Heart right ventricle (tissue), 16 donors: ENCODE results near the gene RNF144A. TPM values are rescaled to one million over a fixed set of nuclear protein-coding genes. Genes with fewer than 3 reads are reported as not detected.
"Not testable (repeated sequence)": the region's sequence is repeated elsewhere in the genome, so short reads cannot be mapped to it uniquely, and the experiment has no call there.

Source experiments
- ATAC-seq, 8 donors: fragments of 200-7000 bp; cut with Tn5 transposase; one replicate each; pipeline ENCODE4 v1.9.1; 2020; ENCODE audit warnings: mild to moderate bottlenecking in 8 of 8, moderate library complexity in 8 of 8, moderate number of reproducible peaks in 1 of 8
- DNase-seq, 2 donors: peaks; one replicate each; pipeline ENCODE4 v3.0.0-alpha.2; 2020
- H3K27ac ChIP-seq, 10 donors: fragments of 200-600 bp; sonication (generic) in 2 of 10; one replicate each; pipeline versions ENCODE4 v1.5.0 to v1.8.0; 2020 to 2022; ENCODE audit warnings: mild to moderate bottlenecking in 3 of 10
- H3K27me3 ChIP-seq, 7 donors: fragments of 200-600 bp; one replicate each; pipeline ENCODE4 v1.8.0; 2021 to 2022; ENCODE audit warnings: mild to moderate bottlenecking in 2 of 7
- H3K36me3 ChIP-seq, 9 donors: fragments of 200-600 bp; sonication (generic) in 1 of 9; one replicate each; pipeline versions ENCODE4 v1.5.0 to v1.8.0; 2020 to 2022; ENCODE audit warnings: mild to moderate bottlenecking in 2 of 9
- H3K4me1 ChIP-seq, 9 donors: fragments of 200-600 bp; sonication (generic) in 1 of 9; one replicate each; pipeline versions ENCODE4 v1.5.0 to v1.8.0; 2020 to 2022; ENCODE audit warnings: mild to moderate bottlenecking in 4 of 9
- H3K4me3 ChIP-seq, 10 donors: fragments of 200-600 bp; sonication (generic) in 2 of 10; one replicate each; pipeline versions ENCODE4 v1.5.0 to v1.8.0; 2020 to 2022; ENCODE audit warnings: mild to moderate bottlenecking in 7 of 10, moderate library complexity in 2 of 10
- H3K9me3 ChIP-seq, 11 donors: fragments of 200-600 bp in 10 of 11; sonication (generic) in 2 of 11; one replicate each; pipeline versions ENCODE4 v1.5.0 to v1.8.0; 2013 to 2022; ENCODE audit warnings: mild to moderate bottlenecking in 2 of 11, control low read depth in 1 of 11, moderate library complexity in 1 of 11
- WGBS, 2 donors: extraction: QIAGEN DNeasy Blood & Tissue Kit; methylation state at CpG; one replicate each; pipeline ENCODE4 v1.1.7; 2013; ENCODE audit warnings: inconsistent platforms in 1 of 2; 5-methylcytosine and 5-hydroxymethylcytosine counted together
- intact Hi-C, 10 donors: fragments of 100-400 bp; cut with DNase I; formaldehyde crosslinking; loops; one replicate each; pipeline versions ENCODE4 v1.11.1 to v1.14.2; 2022
- polyA plus RNA-seq, 2 donors: library from polyadenylated mRNA; stranded (reverse); fragments of 200-250 nt; gene quantifications; one replicate each; pipeline ENCODE4 v1.2.3, GENCODE V29; 2013
- total RNA-seq, 10 donors: library from RNA; stranded (reverse); fragmentation: NEBNext Ultra II Directional in 3 of 10; extraction: Animal tissue kit (Norgen Biotek cat#: 25700) in 3 of 10; gene quantifications; one replicate each; pipeline versions ENCODE4 v1.2.1 to v1.2.4, GENCODE V29; 2021 to 2023
- TF ChIP-seq, protein P1 (sequence below), 9 donors: fragments of 200-600 bp; sonication (generic) in 2 of 9; IDR thresholded peaks; one replicate each; pipeline versions ENCODE4 v1.5.0 to v1.8.0; 2021 to 2022; ENCODE audit warnings: antibody characterized with exemption in 9 of 9, mild to moderate bottlenecking in 5 of 9, moderate library complexity in 1 of 9
- donor health status: Arrhythmogenic right ventricular cardiomyopathy.
- donor health status: ischemic (EF 13 %, LVEDD 7.1; RV severe dilation, severe dysfunction).
- donor health status: healthy with polysubstance abuse.
- donor health status: DM: no; HTN: yes; CAD: no.
- donor health status: DM: no; HTN: no; CAD: no.
- donor health status: ischemic (EF 25% LVEDD 6.9; RV normal size, moderate dysfunction).
- donor health status: ischemic (EF 25% LVEDD 5.7; RV mildly dilated, moderate dysfunction).
- donor health status: healthy.
- donor health status: DM: yes; HTN: yes; CAD: no.
- donor health status: Ischemic cardiomyopathy.
- donor health status: ischemic (EF 35%, LVEDD 5.7; RV mildly dilated, moderate dysfunction).
- donor health status: nonischemic (EF 11% LVEDD 7.7; RV severe dilation, severe dysfunction).
- donor health status: DM: yes; HTN: yes; CAD: no.
- donor health status: PGD.
- donor health status: ischemic (EF 29% LVEDD 5.4; RV normal size, mild dysfunction).
- donor health status: nonischemic (EF 23%, LVEDD 6.1; RV moderate dilation, normal function).

Gene RNF144A
- total and polyA plus RNA-seq, 12 donors = 3.6 to 19.7 (median 11.6) TPM

DNA sequence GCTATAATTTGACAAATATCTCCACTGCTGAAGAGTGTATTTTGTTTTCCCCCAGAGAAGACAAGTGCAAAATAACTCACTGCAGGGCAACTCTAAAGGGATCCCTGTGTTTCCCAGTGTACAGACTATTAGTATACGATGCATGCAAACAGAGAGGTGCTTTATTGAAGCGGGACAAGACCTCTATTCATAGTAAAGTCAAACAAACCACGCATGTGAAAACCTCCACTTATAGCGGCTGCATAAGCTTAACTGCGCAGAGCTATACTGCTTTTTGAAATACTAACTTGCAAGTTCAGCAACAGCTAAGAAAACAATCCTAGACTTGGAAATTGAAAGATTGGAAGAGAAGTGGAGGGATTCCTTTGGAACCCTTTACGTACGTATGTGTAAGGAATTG lies 15.6 kb downstream of the RNF144A start:
- Histone ChIP-seq H3K4me1 (peaks cover 0 to 55% (median 40%) of the 10 kb centered on the region in 9 donors), H3K27me3 (no peaks in the 10 kb centered on the region), H3K27ac (no peak overlapping the region), H3K9me3 (peaks cover 0 to 6% (median 0%) of the 10 kb centered on the region in 11 donors), H3K4me3 (no peak overlapping the region), H3K36me3 (no peaks in the 10 kb centered on the region)
- ATAC-seq (no peak), DNase-seq (no peak)
- 93 to 94% methylated on average over 7 of the region's 7 CpGs for WGBS, 2 donors
- intact Hi-C loops = no loop called here
- TF ChIP-seq, protein P1, sequence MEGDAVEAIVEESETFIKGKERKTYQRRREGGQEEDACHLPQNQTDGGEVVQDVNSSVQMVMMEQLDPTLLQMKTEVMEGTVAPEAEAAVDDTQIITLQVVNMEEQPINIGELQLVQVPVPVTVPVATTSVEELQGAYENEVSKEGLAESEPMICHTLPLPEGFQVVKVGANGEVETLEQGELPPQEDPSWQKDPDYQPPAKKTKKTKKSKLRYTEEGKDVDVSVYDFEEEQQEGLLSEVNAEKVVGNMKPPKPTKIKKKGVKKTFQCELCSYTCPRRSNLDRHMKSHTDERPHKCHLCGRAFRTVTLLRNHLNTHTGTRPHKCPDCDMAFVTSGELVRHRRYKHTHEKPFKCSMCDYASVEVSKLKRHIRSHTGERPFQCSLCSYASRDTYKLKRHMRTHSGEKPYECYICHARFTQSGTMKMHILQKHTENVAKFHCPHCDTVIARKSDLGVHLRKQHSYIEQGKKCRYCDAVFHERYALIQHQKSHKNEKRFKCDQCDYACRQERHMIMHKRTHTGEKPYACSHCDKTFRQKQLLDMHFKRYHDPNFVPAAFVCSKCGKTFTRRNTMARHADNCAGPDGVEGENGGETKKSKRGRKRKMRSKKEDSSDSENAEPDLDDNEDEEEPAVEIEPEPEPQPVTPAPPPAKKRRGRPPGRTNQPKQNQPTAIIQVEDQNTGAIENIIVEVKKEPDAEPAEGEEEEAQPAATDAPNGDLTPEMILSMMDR (IDR thresholded peaks at IDR 0.05) = no peak

DNA sequence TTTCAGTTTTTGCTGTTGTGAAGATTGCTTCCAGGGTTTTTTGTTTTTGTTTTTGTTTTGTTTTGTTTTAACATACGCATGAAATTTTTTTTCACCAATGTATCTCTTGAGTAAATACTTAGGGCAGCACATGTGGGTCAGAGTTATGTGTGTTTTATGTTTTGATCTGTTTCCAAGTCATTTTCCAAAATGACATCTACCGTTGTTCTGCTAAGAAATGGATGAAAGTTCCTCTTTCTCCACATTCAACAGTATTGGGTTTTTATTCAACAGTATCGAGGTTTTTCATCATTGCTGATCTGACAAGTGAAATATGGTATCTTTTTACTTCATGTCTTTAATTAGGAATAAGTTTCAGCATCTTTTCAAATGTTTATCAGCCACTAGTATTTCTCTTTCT lies 16.7 kb downstream of the RNF144A start:
- no peak for ATAC-seq

DNA sequence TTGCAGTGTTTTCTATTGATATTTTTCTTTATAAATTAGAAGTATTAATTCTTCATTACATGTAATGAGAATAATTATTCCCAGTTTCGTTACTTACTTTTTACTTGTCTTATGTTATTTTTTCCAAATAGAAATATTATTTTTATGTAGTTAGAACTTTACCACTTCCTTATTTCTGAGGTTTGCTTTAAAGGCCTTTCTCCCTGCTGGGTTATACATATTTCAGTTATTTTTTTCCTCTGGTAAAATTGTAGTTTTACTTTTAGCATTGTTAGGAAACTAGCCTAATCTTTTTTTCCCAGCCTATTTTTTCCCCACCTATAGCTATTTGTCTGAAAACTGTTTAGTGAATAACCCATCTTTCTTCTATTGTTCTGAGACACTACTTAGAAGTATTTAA lies 17.1 kb downstream of the RNF144A start:
- no peaks in the 10 kb centered on the region for H3K27me3 ChIP-seq

More for the DNA sequence above, 16.7 kb downstream of the RNF144A start:
- 84 to 87% methylated on average over 3 of the region's 3 CpGs for WGBS, 2 donors
- Histone ChIP-seq H3K4me3 (no peak overlapping the region), H3K4me1 (peaks cover 0 to 53% (median 35%) of the 10 kb centered on the region in 9 donors), H3K9me3 (peaks cover 0 to 6% (median 0%) of the 10 kb centered on the region in 11 donors), H3K36me3 (no peaks in the 10 kb centered on the region), H3K27me3 (no peaks in the 10 kb centered on the region), H3K27ac (no peak overlapping the region)
- intact Hi-C loops = no loop called here
- TF ChIP-seq, protein P1 (IDR thresholded peaks at IDR 0.05) = no peak
- DNase-seq = no peak

DNA sequence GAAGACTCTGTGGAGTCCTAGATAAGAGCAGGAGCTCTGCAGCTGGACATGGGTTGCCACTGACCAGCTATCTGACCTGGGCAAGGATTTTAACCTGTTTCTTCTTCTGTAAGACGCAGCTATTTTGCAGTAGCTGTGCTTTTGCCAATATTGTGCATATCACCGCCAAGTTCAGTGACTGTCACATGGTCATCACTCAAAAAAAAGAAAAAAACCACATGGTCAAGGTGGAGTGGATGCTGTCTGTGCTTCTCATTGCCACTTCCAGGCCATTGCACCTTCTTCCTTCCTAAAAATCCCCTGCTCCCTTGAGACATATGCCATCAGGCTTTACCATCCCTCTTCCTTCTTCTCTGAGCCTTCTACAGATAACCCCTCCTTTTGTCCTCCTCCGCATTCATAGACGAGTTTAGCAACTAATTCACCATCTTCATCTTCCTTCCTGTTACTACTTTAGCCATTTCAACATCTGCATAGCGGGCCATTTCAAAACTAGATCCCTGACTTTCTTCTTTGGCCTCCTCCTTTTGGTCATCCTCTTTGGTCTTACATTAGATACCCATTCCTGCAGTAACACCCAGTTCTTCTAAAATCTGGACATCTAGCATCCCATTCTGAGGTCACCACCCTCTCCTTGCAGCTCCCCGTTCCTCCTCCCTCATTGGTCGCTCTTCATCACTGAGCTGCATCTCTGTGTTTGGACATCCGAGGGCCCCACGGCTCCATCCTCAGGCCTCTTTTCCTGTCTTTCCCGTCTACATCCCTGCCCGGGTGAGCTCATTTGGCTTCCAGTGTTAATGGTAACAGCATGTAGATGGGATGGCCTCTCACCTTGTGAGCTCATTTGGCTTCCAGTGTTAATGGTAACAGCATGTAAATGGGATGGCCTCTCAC lies 17.8 kb downstream of the RNF144A start:
- Histone ChIP-seq H3K27ac (no peak overlapping the region), H3K27me3 (no peaks in the 10 kb centered on the region), H3K36me3 (no peaks in the 10 kb centered on the region), H3K4me3 (no peak overlapping the region), H3K9me3 (peaks cover 0 to 6% (median 0%) of the 10 kb centered on the region in 11 donors), H3K4me1 (peaks cover 0 to 42% (median 29%) of the 10 kb centered on the region in 9 donors)
- TF ChIP-seq, protein P1 (IDR thresholded peaks at IDR 0.05) = no peak
- ATAC-seq (no peak), DNase-seq (no peak)
- WGBS, 2 donors = 78 to 83% methylated on average over 11 of the region's 11 CpGs
- intact Hi-C loops = no loop called here

More for the DNA sequence above, 17.1 kb downstream of the RNF144A start:
- intact Hi-C loops = no loop called here
- 87 to 94% methylated on average over 1 of the region's 1 CpG for WGBS, 2 donors
- Histone ChIP-seq H3K4me1 (peaks cover 0 to 48% (median 33%) of the 10 kb centered on the region in 9 donors), H3K27ac (no peak overlapping the region), H3K9me3 (peaks cover 0 to 6% (median 0%) of the 10 kb centered on the region in 11 donors), H3K4me3 (no peak overlapping the region), H3K36me3 (no peaks in the 10 kb centered on the region)
- no peak for ATAC-seq
- TF ChIP-seq, protein P1 (IDR thresholded peaks at IDR 0.05) = no peak
- no peak for DNase-seq

DNA sequence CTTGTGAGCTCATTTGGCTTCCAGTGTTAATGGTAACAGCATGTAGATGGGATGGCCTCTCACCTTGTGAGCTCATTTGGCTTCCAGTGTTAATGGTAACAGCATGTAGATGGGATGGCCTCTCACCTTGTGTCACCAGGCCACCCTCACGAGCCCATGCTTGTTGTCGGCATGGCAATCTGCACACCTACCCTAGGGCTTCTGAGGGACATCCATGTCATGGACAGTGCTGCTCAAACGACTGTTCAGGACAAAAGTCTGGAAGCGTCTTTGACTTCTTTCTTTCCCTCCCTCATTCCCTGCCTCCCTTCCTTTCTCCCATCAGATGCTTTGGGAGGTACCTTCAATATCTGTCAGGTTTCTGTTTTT lies 18.4 kb downstream of the RNF144A start:
- peak in 1 of 8 donors; percentile 34 for ATAC-seq
- H3K9me3 ChIP-seq, H3K27me3 ChIP-seq, H3K4me3 ChIP-seq, intact Hi-C loops, H3K27ac ChIP-seq, H3K36me3 ChIP-seq, DNase-seq: not testable (repeated sequence)
- WGBS, 2 donors = 92 to 93% methylated on average over 4 of the region's 4 CpGs
- H3K4me1 ChIP-seq = peaks cover 0 to 39% (median 24%) of the 10 kb centered on the region in 9 donors
